ENCODE results near the gene GUK1.
"Not testable (repeated sequence)": the region's sequence is repeated elsewhere in the genome, so short reads cannot be mapped to it uniquely, and the experiment has no call there.

The GUK1 gene

GRCh38 chr1:228178737-228179684 is 38.9 kb downstream of the GUK1 start:
- DNase-seq: no peak

- DNase-seq: no peak
These were observed 40.3 kb downstream of the GUK1 start for GRCh38 chr1:228180271-228180958.

- no peak for DNase-seq
These were observed 41.0 kb downstream of the GUK1 start for GRCh38 chr1:228180959-228181644.

- DNase-seq: no peak
These were observed 41.6 kb downstream of the GUK1 start for GRCh38 chr1:228181645-228182034.

- DNase-seq: no peak
These were observed 42.4 kb downstream of the GUK1 start for GRCh38 chr1:228182296-228183030.

- DNase-seq: no peak
These were observed 44.1 kb downstream of the GUK1 start for GRCh38 chr1:228184152-228184551.

GRCh38 chr1:228185641-228185965 is 45.5 kb downstream of the GUK1 start:
- DNase-seq: no peak

- DNase-seq: not testable (repeated sequence)
These were observed 48.2 kb downstream of the GUK1 start for GRCh38 chr1:228188249-228188648.

- no peak for DNase-seq
These were observed 50.1 kb downstream of the GUK1 start for GRCh38 chr1:228190182-228190581.

- DNase-seq: no peak
These were observed 50.7 kb downstream of the GUK1 start for GRCh38 chr1:228190778-228191177.

- DNase-seq: no peak
These were observed 54.4 kb downstream of the GUK1 start for GRCh38 chr1:228194436-228194835.

- DNase-seq: no peak
These were observed 55.1 kb downstream of the GUK1 start for GRCh38 chr1:228194921-228195812.

GRCh38 chr1:228197555-228198147 is 57.6 kb downstream of the GUK1 start:
- DNase-seq: no peak

Data from fibroblast of skin of right quadriceps (primary cell).